Measurements from ENCODE around the gene AIG1.
A peak's percentile ranks its signal among the peaks of the same experiment; 100 is the strongest.
"Not testable (repeated sequence)": the region's sequence is repeated elsewhere in the genome, so short reads cannot be mapped to it uniquely, and the experiment has no call there.

AIG1 gene

GRCh38 chr6:143039548-143039947, 21.1 kb upstream of the AIG1 start:
- Mint-ChIP-seq H3K4me3 (peak overlapping the region in 1 of 2 donors; percentile 11), H3K36me3 (ENCODE audit: insufficient read depth) (no peaks in the 10 kb centered on the region), H3K9me3 (no peaks in the 10 kb centered on the region), H3K27me3 (peaks cover 37 to 46% of the 10 kb centered on the region in 2 donors), H3K4me1 (ENCODE audit: low read depth in 2 of 2) (no peaks in the 10 kb centered on the region), H3K27ac (no peak overlapping the region)
- ATAC-seq (replicated peaks) (no peak), DNase-seq (no peak)

- no peak overlapping the region for H3K27ac Mint-ChIP-seq
- H3K27me3 Mint-ChIP-seq: peaks cover 42 to 51% of the 10 kb centered on the region in 2 donors
- no peaks in the 10 kb centered on the region for H3K4me1 Mint-ChIP-seq (ENCODE audit: low read depth in 2 of 2)
- H3K4me3 Mint-ChIP-seq: peak overlapping the region in 1 of 2 donors; percentile 11
- no peaks in the 10 kb centered on the region for H3K36me3 Mint-ChIP-seq (ENCODE audit: insufficient read depth)
- no peak for ATAC-seq (replicated peaks)
- H3K9me3 Mint-ChIP-seq: no peaks in the 10 kb centered on the region
- DNase-seq: no peak
Measured at GRCh38 chr6:143040018-143040417, 20.7 kb upstream of the AIG1 start.

GRCh38 chr6:143044345-143044744, 16.3 kb upstream of the AIG1 start:
- peaks cover 44 to 51% of the 10 kb centered on the region in 2 donors for H3K27me3 Mint-ChIP-seq
- ATAC-seq (replicated peaks); H3K27ac Mint-ChIP-seq; H3K4me1 Mint-ChIP-seq (ENCODE audit: low read depth in 2 of 2); DNase-seq; H3K4me3 Mint-ChIP-seq; H3K9me3 Mint-ChIP-seq; H3K36me3 Mint-ChIP-seq (ENCODE audit: insufficient read depth): not testable (repeated sequence)

DNA sequence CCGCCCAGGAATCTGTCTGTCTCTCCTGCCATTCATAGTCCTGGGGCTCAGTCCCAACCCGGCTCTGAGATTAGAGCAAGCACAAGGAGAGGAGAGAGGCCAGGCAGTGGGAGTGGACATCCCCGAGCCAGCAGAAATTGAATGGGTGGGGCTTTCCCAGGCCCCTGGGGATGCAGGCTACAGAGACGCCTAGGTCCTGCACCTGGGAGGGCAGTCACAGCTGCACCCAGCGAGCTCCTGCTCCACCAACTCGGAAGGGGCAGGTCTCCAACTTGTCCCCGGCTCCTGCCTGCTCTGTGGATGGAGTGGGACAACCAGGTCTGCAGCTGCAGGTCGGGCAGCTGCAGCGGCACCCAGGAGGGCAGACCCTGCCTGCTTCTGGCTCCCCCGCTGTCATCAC, 11.1 kb upstream of the AIG1 start:
- ATAC-seq (replicated peaks): no peak
- no peaks in the 10 kb centered on the region for H3K36me3 Mint-ChIP-seq (ENCODE audit: insufficient read depth)

DNA sequence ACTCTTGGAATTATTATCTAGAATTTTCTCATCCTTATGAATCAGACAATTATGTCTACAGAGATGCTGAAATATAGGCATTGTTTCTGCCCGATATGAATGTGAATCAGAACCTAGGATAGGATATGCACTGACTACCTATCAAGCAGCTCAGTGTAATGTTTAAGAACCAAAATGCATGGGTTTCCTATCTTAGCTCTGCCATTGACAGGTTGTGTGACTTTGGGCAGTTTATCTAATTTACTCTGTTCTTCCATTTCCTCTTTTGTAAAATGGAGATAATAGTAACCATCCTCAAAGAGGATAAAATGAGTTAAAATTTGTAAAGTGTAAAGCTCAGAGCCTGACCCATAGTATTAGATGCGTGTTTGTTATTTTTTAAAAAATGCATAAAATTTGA, 10.2 kb upstream of the AIG1 start:
- H3K4me3 Mint-ChIP-seq: no peak overlapping the region
- no peak for ATAC-seq (replicated peaks)
- H3K27ac Mint-ChIP-seq: no peak overlapping the region
- H3K9me3 Mint-ChIP-seq: no peaks in the 10 kb centered on the region
- no peak for DNase-seq
- H3K27me3 Mint-ChIP-seq: peaks cover 19 to 33% of the 10 kb centered on the region in 2 donors
- H3K4me1 Mint-ChIP-seq (ENCODE audit: low read depth in 2 of 2): peaks cover 0 to 5% of the 10 kb centered on the region in 2 donors
- no peaks in the 10 kb centered on the region for H3K36me3 Mint-ChIP-seq (ENCODE audit: insufficient read depth)

More for the DNA sequence above, 11.1 kb upstream of the AIG1 start:
- Mint-ChIP-seq H3K27me3 (peaks cover 28 to 42% of the 10 kb centered on the region in 2 donors), H3K27ac (no peak overlapping the region), H3K4me3 (no peak overlapping the region), H3K4me1 (ENCODE audit: low read depth in 2 of 2) (peaks cover 0 to 5% of the 10 kb centered on the region in 2 donors), H3K9me3 (no peaks in the 10 kb centered on the region)
- no peak for DNase-seq

DNA sequence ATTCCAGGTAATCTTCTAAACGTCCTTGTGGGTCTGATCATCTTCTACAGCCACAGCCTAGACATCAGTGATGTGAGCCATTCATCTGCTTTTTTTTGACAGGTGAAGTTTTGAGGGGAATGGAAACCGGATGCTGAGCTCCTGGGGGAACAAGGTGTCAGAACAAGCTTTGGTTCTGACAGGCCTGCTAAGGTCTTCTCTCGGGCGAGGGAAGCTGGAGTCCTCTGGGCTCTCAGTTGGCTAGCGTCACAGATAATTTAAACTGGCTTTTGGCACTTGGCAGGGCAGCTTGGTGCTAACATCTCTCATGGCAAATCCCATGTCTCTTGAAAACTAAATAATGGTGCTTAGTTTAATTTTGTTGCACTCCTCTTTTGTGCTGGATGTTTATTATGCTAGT, 8.4 kb upstream of the AIG1 start:
- ATAC-seq (replicated peaks): no peak
- DNase-seq: no peak
- Mint-ChIP-seq H3K4me3 (no peak overlapping the region), H3K36me3 (ENCODE audit: insufficient read depth) (no peaks in the 10 kb centered on the region), H3K4me1 (ENCODE audit: low read depth in 2 of 2) (peaks cover 0 to 5% of the 10 kb centered on the region in 2 donors), H3K27ac (no peak overlapping the region), H3K27me3 (peaks cover 4 to 16% of the 10 kb centered on the region in 2 donors), H3K9me3 (no peaks in the 10 kb centered on the region)

DNA sequence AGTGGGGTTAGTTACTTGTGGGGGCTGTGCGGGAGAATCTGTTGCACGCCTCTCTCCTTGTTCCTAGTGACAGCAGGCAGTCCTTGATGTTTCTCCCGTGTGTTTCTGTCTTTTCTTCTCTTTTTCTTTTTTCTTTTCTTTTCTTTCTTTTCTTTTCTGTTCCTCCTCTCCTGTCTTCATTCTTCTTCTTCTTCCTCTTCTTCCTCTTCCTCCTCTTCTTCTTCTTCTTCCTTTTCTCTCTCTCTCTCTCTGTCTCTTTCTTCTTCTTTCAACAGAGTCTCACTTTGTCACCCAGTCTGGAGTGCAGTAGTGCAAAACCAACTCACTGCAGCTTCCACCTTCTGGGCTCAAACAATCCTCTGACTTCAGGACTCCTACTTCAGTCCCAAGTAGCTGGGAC, 6.8 kb upstream of the AIG1 start:
- DNase-seq: no peak
- ATAC-seq (replicated peaks): no peak
- peak overlapping the region in 1 of 2 donors; percentile 5 for H3K27ac Mint-ChIP-seq
- no peaks in the 10 kb centered on the region for H3K9me3 Mint-ChIP-seq
- no peaks in the 10 kb centered on the region for H3K36me3 Mint-ChIP-seq (ENCODE audit: insufficient read depth)
- H3K4me3 Mint-ChIP-seq: no peak overlapping the region
- peaks cover 0 to 5% of the 10 kb centered on the region in 2 donors for H3K4me1 Mint-ChIP-seq (ENCODE audit: low read depth in 2 of 2)
- peaks cover 4 to 7% of the 10 kb centered on the region in 2 donors for H3K27me3 Mint-ChIP-seq

GRCh38 chr6:143054329-143054728, 6.4 kb upstream of the AIG1 start:
- Mint-ChIP-seq H3K27ac (peak overlapping the region in 1 of 2 donors; percentile 5), H3K27me3 (peaks cover 2 to 4% of the 10 kb centered on the region in 2 donors), H3K36me3 (ENCODE audit: insufficient read depth) (no peaks in the 10 kb centered on the region), H3K4me3 (no peak overlapping the region), H3K4me1 (ENCODE audit: low read depth in 2 of 2) (peaks cover 0 to 5% of the 10 kb centered on the region in 2 donors), H3K9me3 (no peaks in the 10 kb centered on the region)
- ATAC-seq (replicated peaks) (no peak), DNase-seq (no peak)

- Mint-ChIP-seq H3K27ac (no peak overlapping the region), H3K9me3 (no peaks in the 10 kb centered on the region), H3K4me1 (ENCODE audit: low read depth in 2 of 2) (peaks cover 3 to 6% of the 10 kb centered on the region in 2 donors), H3K36me3 (ENCODE audit: insufficient read depth) (peaks cover 7% of the 10 kb centered on the region), H3K4me3 (no peak overlapping the region), H3K27me3 (peaks cover 0 to 4% of the 10 kb centered on the region in 2 donors)
- DNase-seq: no peak
- ATAC-seq (replicated peaks): no peak
Measured at GRCh38 chr6:143055213-143055612, 5.5 kb upstream of the AIG1 start.

DNA sequence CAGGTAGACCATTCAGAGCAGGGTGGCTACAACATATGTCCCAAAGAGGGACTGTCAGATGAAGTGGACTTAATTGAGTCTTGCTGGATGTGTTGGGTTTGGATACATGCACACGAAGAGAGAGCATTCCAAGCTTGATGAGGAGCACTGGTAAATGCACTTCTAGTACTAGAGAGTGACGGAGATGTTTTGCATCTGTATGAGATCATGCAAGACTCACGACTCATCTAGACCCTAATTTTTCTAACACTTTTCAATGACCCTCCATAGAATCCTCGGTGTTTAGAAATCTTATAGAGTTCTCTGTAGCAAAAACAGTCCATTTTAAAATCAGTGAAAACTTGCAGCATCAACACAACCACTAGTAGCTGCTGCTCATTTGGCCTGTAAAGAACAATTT, 4.8 kb upstream of the AIG1 start:
- H3K27ac Mint-ChIP-seq: no peak overlapping the region
- no peak for ATAC-seq (replicated peaks)

DNA sequence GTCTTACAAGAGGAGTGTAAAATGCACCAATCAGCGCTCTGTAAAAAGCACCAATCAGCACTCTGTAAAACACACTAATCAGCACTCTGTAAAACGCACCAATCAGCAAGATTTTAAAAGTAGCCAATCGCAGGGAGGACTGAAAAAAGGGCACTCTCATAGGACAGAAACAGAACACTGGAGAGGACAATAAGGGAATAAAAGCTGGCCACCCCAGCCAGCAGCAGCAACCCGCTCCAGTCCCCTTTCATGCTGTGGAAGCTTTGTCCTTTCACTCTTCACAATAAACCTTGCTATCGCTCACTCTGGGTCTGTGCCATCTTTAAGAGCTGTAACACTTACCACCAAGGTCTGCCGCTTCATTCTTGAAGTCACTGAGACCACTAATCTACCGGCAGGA, 1.7 kb upstream of the AIG1 start:
- H3K4me3 Mint-ChIP-seq: peak overlapping the region in 1 of 2 donors; percentile 92
- ATAC-seq (replicated peaks): no peak
- peaks cover 14 to 15% of the 10 kb centered on the region in 2 donors for H3K4me1 Mint-ChIP-seq (ENCODE audit: low read depth in 2 of 2)

More for the DNA sequence above, 4.8 kb upstream of the AIG1 start:
- Mint-ChIP-seq H3K9me3 (no peaks in the 10 kb centered on the region), H3K4me3 (no peak overlapping the region), H3K27me3 (peaks cover 0 to 4% of the 10 kb centered on the region in 2 donors), H3K36me3 (ENCODE audit: insufficient read depth) (peaks cover 13% of the 10 kb centered on the region), H3K4me1 (ENCODE audit: low read depth in 2 of 2) (peaks cover 4 to 8% of the 10 kb centered on the region in 2 donors)
- DNase-seq: no peak

DNA sequence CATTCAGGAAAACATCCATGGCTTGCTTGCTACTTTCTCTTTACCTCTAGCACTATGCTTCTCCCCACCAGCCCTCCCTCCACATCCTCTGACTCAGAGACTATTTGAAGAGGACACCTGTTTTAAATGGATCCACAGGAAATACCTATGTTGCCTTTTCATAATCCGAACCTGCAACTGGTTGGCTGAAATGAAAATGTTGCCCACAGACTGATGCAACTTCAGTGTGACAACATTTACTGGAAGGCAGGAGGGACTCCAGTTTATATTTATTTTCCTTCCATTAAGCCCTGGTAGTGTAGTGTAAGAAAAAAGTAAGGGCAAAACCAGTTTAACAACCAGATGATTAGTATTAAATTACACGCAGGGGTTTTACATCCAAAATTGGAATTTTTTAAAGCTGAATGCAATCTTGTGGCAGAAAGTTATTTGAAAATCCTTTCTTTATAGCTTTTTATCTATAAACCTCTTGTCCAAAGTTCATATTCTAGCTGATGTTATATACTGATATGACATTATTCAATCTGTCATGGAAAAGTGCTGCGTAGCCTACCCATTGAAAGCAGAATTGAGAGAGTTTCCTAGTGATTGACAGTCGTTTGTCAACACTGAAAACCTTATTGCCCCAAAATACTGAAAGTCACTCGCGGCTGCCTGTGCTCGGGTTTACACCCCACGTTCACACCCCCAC, 881 bp upstream of the AIG1 start:
- DNase-seq (no peak), ATAC-seq (replicated peaks) (peak; percentile 25)
- H3K36me3 Mint-ChIP-seq (ENCODE audit: insufficient read depth): peaks cover 20% of the 10 kb centered on the region
- peak overlapping the region; percentile 92 for H3K4me3 Mint-ChIP-seq
- peak overlapping the region; percentile 92 to 93 for H3K27ac Mint-ChIP-seq
- H3K4me1 Mint-ChIP-seq (ENCODE audit: low read depth in 2 of 2): peaks cover 14 to 15% of the 10 kb centered on the region in 2 donors
- no peaks in the 10 kb centered on the region for H3K27me3 Mint-ChIP-seq
- H3K9me3 Mint-ChIP-seq: no peaks in the 10 kb centered on the region

More for the DNA sequence above, 1.7 kb upstream of the AIG1 start:
- no peak for DNase-seq
- no peak overlapping the region for H3K27ac Mint-ChIP-seq
- peaks cover 20% of the 10 kb centered on the region for H3K36me3 Mint-ChIP-seq (ENCODE audit: insufficient read depth)
- H3K27me3 Mint-ChIP-seq: no peaks in the 10 kb centered on the region
- H3K9me3 Mint-ChIP-seq: no peaks in the 10 kb centered on the region

GRCh38 chr6:143060354-143060805, 309 bp upstream of the AIG1 start:
- Mint-ChIP-seq H3K36me3 (ENCODE audit: insufficient read depth) (peaks cover 20% of the 10 kb centered on the region), H3K9me3 (no peaks in the 10 kb centered on the region), H3K27ac (peak overlapping the region; percentile 92 to 93), H3K4me3 (peak overlapping the region; percentile 92), H3K27me3 (no peaks in the 10 kb centered on the region), H3K4me1 (ENCODE audit: low read depth in 2 of 2) (peaks cover 14 to 15% of the 10 kb centered on the region in 2 donors)
- ATAC-seq (replicated peaks) (peak; percentile 78), DNase-seq (peak; percentile 74 to 81 (median 77))

Measured in effector memory CD8-positive, alpha-beta T cell (primary cell).